Measurements from ENCODE around the gene GPAT2. TPM values are rescaled to one million over a fixed set of nuclear protein-coding genes. Genes with fewer than 3 reads are reported as not detected.
"Not testable (repeated sequence)": the region's sequence is repeated elsewhere in the genome, so short reads cannot be mapped to it uniquely, and the experiment has no call there.

GPAT2 gene, protein sequence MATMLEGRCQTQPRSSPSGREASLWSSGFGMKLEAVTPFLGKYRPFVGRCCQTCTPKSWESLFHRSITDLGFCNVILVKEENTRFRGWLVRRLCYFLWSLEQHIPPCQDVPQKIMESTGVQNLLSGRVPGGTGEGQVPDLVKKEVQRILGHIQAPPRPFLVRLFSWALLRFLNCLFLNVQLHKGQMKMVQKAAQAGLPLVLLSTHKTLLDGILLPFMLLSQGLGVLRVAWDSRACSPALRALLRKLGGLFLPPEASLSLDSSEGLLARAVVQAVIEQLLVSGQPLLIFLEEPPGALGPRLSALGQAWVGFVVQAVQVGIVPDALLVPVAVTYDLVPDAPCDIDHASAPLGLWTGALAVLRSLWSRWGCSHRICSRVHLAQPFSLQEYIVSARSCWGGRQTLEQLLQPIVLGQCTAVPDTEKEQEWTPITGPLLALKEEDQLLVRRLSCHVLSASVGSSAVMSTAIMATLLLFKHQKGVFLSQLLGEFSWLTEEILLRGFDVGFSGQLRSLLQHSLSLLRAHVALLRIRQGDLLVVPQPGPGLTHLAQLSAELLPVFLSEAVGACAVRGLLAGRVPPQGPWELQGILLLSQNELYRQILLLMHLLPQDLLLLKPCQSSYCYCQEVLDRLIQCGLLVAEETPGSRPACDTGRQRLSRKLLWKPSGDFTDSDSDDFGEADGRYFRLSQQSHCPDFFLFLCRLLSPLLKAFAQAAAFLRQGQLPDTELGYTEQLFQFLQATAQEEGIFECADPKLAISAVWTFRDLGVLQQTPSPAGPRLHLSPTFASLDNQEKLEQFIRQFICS
- 4.3 TPM for total RNA-seq
- long read RNA-seq, partial matches to known transcripts = 1 of 15 reads
- long read RNA-seq, other reads (novel, unspliced or antisense) = 13 of 15 reads

DNA sequence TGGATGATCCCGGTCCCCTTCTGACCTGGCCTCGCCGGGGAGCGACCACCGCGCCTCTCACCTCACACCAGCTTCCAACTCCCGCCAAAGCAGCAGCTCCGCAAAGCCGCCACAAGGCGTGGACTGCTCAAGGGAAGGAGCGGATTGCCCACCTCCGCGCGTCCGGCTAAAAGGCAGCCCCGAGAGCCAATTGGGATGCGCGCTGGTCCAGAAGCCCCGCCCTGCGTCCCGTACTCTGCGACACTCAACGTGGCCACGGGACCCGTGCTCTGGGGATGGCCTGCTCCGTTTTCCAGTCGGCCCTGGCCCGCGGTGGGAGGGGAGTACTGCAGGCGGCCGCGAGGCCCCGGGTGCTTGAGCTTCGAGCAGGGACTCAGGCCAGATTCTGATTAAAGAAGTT lies at the start of gene GPAT2:
Gene GPAT2, minus strand, starts transcription at position 125 of the 400 bp plus-strand sequence. CDS start 2,557 bp downstream, outside the sequence.
- H3K27me3 ChIP-seq (ENCODE audit: low read depth); H3K27ac ChIP-seq; H3K4me3 ChIP-seq; DNase-seq; H3K9me3 ChIP-seq; H3K4me1 ChIP-seq; intact Hi-C loops (cut with DNase I); H3K36me3 ChIP-seq: not testable (repeated sequence)
- ATAC-seq = peak; percentile 53 to 74

DNA sequence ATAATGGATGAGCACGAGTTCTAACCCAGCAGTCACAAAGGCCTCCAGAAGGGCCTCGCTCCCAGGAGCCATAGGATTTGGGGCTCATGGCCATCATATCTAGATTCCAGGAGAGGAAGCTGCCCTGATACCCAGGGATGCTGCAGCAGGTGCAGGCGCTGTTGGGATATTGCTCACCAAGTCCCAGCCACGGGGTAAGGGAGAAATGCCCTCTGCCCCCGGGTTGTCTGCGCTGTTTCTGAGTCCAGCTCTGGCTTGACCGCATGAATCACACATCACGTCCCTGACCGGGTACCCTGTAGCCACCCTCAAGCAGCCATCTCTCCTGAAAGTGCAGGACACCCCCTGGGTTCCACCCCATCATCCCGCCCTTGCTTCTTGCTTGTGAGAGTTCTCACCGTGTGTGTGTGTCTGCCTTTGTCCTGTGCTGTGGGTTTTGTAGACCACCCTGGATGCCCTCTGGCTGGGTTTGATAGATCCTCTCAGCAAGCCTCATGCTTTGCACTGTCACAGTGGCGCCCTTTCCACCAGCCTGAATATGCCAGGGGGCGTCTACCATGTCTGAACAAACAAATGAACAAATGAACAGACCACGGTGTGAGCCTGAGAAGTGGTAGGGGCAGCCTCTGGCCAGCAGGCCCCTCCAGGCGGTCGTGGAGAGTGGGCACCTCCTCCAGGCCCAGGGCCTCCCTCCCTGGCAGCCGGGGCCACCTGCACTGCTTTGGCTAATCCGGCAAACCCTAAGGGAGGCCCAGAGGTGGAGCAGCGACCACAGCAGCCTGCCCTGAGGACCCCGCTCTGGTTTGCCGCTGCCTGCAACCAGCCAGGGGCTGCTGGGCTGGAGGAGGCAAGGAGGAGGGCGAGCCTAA lies 49.5 kb upstream of the GPAT2 start:
- no peaks in the 10 kb centered on the region for H3K4me1 ChIP-seq
- no peaks in the 10 kb centered on the region for H3K9me3 ChIP-seq
- TF ChIP-seq, protein P1, sequence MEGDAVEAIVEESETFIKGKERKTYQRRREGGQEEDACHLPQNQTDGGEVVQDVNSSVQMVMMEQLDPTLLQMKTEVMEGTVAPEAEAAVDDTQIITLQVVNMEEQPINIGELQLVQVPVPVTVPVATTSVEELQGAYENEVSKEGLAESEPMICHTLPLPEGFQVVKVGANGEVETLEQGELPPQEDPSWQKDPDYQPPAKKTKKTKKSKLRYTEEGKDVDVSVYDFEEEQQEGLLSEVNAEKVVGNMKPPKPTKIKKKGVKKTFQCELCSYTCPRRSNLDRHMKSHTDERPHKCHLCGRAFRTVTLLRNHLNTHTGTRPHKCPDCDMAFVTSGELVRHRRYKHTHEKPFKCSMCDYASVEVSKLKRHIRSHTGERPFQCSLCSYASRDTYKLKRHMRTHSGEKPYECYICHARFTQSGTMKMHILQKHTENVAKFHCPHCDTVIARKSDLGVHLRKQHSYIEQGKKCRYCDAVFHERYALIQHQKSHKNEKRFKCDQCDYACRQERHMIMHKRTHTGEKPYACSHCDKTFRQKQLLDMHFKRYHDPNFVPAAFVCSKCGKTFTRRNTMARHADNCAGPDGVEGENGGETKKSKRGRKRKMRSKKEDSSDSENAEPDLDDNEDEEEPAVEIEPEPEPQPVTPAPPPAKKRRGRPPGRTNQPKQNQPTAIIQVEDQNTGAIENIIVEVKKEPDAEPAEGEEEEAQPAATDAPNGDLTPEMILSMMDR (IDR thresholded peaks at IDR 0.05) = no peak
- no peak overlapping the region for H3K4me3 ChIP-seq
- DNase-seq (peak; percentile 29), ATAC-seq (no peak)
- H3K36me3 ChIP-seq = no peaks in the 10 kb centered on the region
- intact Hi-C loops (cut with DNase I) = no loop called here
- peaks cover 6% of the 10 kb centered on the region for H3K27me3 ChIP-seq (ENCODE audit: low read depth)
- no peak overlapping the region for H3K27ac ChIP-seq

DNA sequence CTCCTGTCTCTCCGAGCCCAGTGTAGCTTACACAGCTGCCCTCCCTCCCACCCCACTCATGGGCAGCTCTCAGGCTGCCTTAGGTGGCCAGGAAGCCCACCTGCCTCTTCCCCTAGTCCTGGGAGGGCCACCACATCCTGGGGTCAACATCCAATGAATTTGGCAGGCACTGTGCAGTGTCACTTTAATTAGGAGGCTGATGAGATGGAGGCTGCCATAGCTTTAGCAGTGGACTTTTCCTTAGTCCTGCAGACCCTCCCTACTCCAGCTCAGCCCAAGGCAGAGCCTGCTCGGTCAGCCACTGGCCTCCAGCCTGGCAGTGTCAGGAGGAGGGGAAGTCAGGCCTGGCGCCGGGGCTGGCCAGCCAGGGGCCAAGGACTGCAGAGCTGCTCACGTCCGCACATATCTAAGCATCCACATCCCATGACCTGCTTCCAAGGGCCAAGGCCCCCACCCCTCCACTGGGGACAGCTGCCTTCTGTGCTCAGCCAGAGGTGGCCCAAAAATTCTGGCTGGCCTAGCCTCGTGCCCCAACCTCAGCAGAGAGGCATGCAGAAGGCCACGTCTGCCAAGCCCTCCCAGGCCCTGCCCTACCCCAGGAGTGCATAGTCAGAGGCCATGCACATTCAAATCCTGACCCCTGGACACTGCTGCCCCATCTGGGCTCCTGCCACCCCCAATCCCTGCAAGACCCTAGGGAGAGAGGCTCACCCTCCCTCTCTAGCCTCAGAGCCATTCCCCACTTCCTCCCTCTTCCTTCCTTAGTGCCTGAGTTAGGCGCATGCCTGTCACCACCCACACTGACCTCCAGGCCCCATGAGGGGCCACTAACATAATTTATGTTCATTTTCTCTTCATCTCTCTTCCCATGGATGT lies 48.6 kb upstream of the GPAT2 start:
- no peaks in the 10 kb centered on the region for H3K27me3 ChIP-seq (ENCODE audit: low read depth)
- DNase-seq = peak; percentile 38
- no peak overlapping the region for H3K27ac ChIP-seq
- no peaks in the 10 kb centered on the region for H3K4me1 ChIP-seq
- ATAC-seq = peak; percentile 28 to 30
- H3K4me3 ChIP-seq = no peak overlapping the region
- TF ChIP-seq, protein P1 (IDR thresholded peaks at IDR 0.05) = no peak
- no peaks in the 10 kb centered on the region for H3K36me3 ChIP-seq
- intact Hi-C loops (cut with DNase I) = no loop called here
- H3K9me3 ChIP-seq = no peaks in the 10 kb centered on the region

DNA sequence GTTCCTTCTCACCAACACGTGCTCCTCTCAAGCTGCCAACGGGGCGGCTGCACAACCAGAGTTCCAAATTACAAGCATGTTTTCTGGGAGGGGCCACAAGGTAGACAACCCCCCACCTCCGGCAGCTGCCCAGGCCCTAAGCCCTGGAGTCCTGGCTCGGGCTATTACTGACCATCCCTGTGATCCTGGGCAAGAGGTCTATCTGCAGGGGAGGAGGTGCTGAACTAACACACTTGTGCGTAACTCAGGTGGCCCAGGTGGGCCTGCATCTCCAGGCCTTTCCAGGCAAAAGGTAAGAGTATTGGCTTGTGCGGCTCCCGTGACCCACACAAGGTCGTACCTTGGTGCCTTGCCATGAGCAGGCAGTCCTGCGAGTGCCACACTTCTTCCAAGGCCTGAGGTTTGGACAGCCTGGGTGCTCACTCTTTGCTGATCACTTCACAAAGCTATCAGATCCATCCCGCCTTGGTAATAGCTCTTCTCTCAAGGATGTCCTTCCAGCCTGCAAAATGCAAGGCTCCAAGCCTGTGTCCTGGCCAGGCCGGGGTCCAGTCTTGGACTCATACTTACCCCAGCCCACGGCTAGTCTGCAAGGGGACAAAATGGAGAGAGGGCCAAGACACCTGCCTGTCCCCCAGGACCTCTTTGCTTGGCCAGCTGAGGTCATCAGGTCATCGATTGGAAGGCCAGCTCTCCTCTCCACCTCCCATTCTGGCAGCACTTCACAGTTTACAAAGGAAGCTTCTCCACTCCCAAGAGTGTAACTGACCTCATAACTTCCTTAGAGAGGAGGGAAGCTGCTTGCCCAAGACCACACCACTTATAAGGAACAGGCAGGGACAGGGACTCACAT lies 47.7 kb upstream of the GPAT2 start:
- Histone ChIP-seq H3K36me3 (no peaks in the 10 kb centered on the region), H3K4me3 (no peak overlapping the region), H3K27me3 (ENCODE audit: low read depth) (no peaks in the 10 kb centered on the region), H3K27ac (no peak overlapping the region), H3K9me3 (no peaks in the 10 kb centered on the region), H3K4me1 (no peaks in the 10 kb centered on the region)
- intact Hi-C loops (cut with DNase I) = no loop called here
- peak in 1 of 2 donors; percentile 60 for ATAC-seq
- TF ChIP-seq, protein P1 (IDR thresholded peaks at IDR 0.05) = no peak
- peak; percentile 29 for DNase-seq

DNA sequence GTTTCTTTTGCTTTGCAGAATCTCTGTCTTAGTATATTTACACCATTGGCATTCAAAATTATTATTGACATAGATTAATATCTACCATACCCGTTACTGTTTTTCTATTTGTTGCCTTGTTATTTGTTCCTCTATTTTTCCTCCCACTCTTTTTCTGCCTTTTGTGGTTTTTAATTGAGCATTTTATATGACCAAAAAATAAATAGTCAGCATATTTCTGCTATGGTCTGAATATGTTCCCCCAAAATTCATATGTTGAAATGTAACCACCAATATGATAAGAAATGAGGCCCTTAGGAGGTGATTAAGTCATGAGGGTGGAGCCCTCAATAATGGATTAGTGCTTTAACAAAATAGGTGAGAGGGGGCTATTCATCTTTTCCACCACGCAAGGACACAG lies 46.3 kb upstream of the GPAT2 start:
- no peaks in the 10 kb centered on the region for H3K27me3 ChIP-seq (ENCODE audit: low read depth)
- no peaks in the 10 kb centered on the region for H3K4me1 ChIP-seq
- no peaks in the 10 kb centered on the region for H3K36me3 ChIP-seq
- DNase-seq (no peak), ATAC-seq (no peak)
- H3K4me3 ChIP-seq = no peak overlapping the region
- TF ChIP-seq, protein P1 (IDR thresholded peaks at IDR 0.05) = no peak
- no peak overlapping the region for H3K27ac ChIP-seq
- H3K9me3 ChIP-seq = no peaks in the 10 kb centered on the region
- intact Hi-C loops (cut with DNase I) = no loop called here
